Gastroesophageal sphincter (tissue), 4 donors: ENCODE data around the gene LRP1B. TPM values are rescaled to one million over a fixed set of nuclear protein-coding genes. Genes with fewer than 3 reads are reported as not detected.

ENCODE experiments used
- ATAC-seq: fragments of 150-250 bp; one replicate; pipeline ENCODE4 v1.9.1; 2016; ENCODE audit warnings: mild to moderate bottlenecking, moderate library complexity
- H3K27ac ChIP-seq, 4 donors: fragments of 200-600 bp; sonication (generic) in 3 of 4; 1 replicate in 3 of 4; 2 replicates in 1 of 4; pipeline ENCODE4 v1.5.1; 2016 to 2019
- H3K27me3 ChIP-seq: fragments of 200-600 bp; sonication (generic); one replicate; pipeline ENCODE4 v1.5.1; 2019
- H3K36me3 ChIP-seq, 2 donors: fragments of 200-600 bp; sonication (generic); one replicate each; pipeline ENCODE4 v1.5.1; 2019; ENCODE audit warnings: control low read depth in 1 of 2
- H3K4me1 ChIP-seq, 3 donors: fragments of 200-600 bp; sonication (generic); 1 replicate in 2 of 3; 2 replicates in 1 of 3; pipeline ENCODE4 v1.5.1; 2016 to 2019; ENCODE audit warnings: control low read depth in 2 of 3
- H3K4me3 ChIP-seq, 2 donors: fragments of 200-600 bp; sonication (generic); one replicate each; pipeline ENCODE4 v1.5.1; 2019; ENCODE audit warnings: mild to moderate bottlenecking in 1 of 2, moderate library complexity in 1 of 2
- H3K9me3 ChIP-seq, 3 donors: fragments of 200-600 bp; sonication (generic); one replicate each; pipeline ENCODE4 v1.5.1; 2017 to 2019; ENCODE audit warnings: control low read depth in 2 of 3
- EP300 ChIP-seq: sonication (generic); formaldehyde crosslinking; IDR thresholded peaks from one replicate; pipeline ENCODE4 v1.6.1; 2017; ENCODE audit warnings: antibody characterized with exemption, mild to moderate bottlenecking
- POLR2A ChIP-seq, 2 donors: fragments of 450-650 bp; IDR thresholded peaks; one replicate each; pipeline ENCODE4 v1.6.1; 2017; ENCODE audit warnings: antibody characterized with exemption in 2 of 2, mild to moderate bottlenecking in 2 of 2, moderate library complexity in 1 of 2
- POLR2AphosphoS5 ChIP-seq: sonication (generic); formaldehyde crosslinking; IDR thresholded peaks from one replicate; pipeline ENCODE4 v1.6.1; 2017; ENCODE audit warnings: antibody characterized with exemption
- WGBS, 2 donors: methylation state at CpG; one replicate each; pipeline ENCODE4 v1.1.5; 2018; ENCODE audit warnings: low coverage in 1 of 2; 5-methylcytosine and 5-hydroxymethylcytosine counted together
- total RNA-seq, 4 donors: library from RNA; depleted of rRNA; stranded (reverse); fragments of >200 nt; gene quantifications; one replicate each; pipeline ENCODE4 v1.1.0, GENCODE V29; 2016
- TF ChIP-seq, protein P1 (sequence below), 4 experiments: fragments of 200-600 bp in 2 of 4; fragments of 450-650 bp in 2 of 4; sonication (generic) in 1 of 4; IDR thresholded peaks; one replicate each; pipeline ENCODE4 v1.5.1; 2017 to 2019; ENCODE audit warnings: antibody characterized with exemption in 4 of 4, mild to moderate bottlenecking in 2 of 4, moderate library complexity in 2 of 4

Gene LRP1B
- total RNA-seq, 4 donors from 2014 or later: 0.27 to 20.7 (median 3.2) TPM

DNA sequence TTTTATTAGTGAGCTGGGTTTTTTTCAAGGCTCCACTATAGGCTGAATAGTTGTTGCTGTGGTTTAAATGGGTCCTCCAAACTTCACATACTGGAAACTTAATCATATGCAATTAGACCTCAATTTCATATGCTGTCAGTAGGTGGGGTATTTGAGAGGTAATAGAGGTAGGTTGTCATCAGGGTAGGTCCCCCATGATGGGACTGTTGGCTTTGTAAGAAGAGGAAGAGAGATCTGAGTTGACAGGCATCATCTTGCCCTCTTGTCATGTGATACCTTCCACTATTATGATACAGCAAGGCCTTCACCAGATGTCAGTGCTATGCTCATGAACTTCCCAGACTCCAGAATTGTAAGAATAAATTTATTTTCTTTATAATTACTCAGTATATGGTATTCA, 819.4 kb downstream of the LRP1B start:
- Histone ChIP-seq H3K27me3 (no peaks in the 10 kb centered on the region), H3K4me1 (no peaks in the 10 kb centered on the region), H3K36me3 (no peaks in the 10 kb centered on the region), H3K27ac (no peak overlapping the region), H3K9me3 (no peaks in the 10 kb centered on the region), H3K4me3 (no peak overlapping the region)
- ATAC-seq: no peak
- no peak for TF ChIP-seq EP300
- TF ChIP-seq POLR2A (IDR thresholded peaks at IDR 0.05): no peak
- no peak for TF ChIP-seq POLR2AphosphoS5
- TF ChIP-seq, protein P1, sequence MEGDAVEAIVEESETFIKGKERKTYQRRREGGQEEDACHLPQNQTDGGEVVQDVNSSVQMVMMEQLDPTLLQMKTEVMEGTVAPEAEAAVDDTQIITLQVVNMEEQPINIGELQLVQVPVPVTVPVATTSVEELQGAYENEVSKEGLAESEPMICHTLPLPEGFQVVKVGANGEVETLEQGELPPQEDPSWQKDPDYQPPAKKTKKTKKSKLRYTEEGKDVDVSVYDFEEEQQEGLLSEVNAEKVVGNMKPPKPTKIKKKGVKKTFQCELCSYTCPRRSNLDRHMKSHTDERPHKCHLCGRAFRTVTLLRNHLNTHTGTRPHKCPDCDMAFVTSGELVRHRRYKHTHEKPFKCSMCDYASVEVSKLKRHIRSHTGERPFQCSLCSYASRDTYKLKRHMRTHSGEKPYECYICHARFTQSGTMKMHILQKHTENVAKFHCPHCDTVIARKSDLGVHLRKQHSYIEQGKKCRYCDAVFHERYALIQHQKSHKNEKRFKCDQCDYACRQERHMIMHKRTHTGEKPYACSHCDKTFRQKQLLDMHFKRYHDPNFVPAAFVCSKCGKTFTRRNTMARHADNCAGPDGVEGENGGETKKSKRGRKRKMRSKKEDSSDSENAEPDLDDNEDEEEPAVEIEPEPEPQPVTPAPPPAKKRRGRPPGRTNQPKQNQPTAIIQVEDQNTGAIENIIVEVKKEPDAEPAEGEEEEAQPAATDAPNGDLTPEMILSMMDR (IDR thresholded peaks at IDR 0.05): no peak

DNA sequence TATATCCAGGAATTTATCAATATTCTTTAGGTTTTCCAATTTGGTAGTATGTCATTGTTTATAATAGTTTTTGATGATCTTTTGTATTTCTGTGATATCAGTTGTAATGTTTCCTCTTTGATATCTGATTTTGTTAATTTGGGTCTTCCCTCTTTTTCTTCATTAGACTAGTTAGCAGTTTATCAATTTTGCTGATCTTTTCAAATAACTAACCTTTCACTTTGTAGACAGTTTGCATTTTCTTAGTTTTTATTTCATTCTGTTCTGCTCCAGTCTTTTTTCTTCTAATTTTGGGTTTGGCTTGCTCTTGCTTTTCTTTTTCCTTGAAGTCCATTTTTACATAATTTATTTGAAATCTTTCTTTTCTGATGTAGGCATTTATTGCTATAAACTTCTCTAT, 824.4 kb downstream of the LRP1B start:
- TF ChIP-seq EP300: no peak
- TF ChIP-seq POLR2AphosphoS5: no peak
- TF ChIP-seq, protein P1 (IDR thresholded peaks at IDR 0.05): no peak
- TF ChIP-seq POLR2A (IDR thresholded peaks at IDR 0.05): no peak
- H3K4me1 ChIP-seq: no peaks in the 10 kb centered on the region
- H3K4me3 ChIP-seq: no peak overlapping the region
- H3K9me3 ChIP-seq: no peaks in the 10 kb centered on the region
- ATAC-seq: no peak
- H3K36me3 ChIP-seq: no peaks in the 10 kb centered on the region
- H3K27ac ChIP-seq: no peak overlapping the region
- no peaks in the 10 kb centered on the region for H3K27me3 ChIP-seq

DNA sequence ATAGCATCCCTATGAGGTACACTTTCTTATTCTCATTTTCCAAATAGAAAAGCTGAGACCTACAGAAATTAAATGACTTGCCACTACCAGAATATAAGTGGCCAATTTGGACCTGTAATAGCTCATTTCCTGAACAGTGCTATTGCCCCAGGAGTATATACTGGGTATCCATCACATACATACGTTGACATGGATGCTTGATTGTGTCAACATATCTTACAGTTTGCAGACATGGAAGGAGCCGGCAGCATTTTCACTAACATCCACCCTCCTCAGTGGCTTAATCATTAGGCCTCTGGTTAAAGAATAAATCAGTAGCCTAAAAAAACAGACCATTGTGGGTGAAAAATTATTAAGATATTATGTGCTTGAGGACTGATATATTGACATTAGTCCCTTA, 829.3 kb downstream of the LRP1B start:
- WGBS, 2 donors: 67 to 76% methylated on average over 2 of the region's 2 CpGs
- Histone ChIP-seq H3K27ac (no peak overlapping the region), H3K9me3 (no peaks in the 10 kb centered on the region), H3K27me3 (no peaks in the 10 kb centered on the region), H3K36me3 (no peaks in the 10 kb centered on the region), H3K4me1 (no peaks in the 10 kb centered on the region), H3K4me3 (no peak overlapping the region)
- no peak for ATAC-seq
- TF ChIP-seq EP300 (no peak), POLR2A (IDR thresholded peaks at IDR 0.05) (no peak)
- TF ChIP-seq, protein P1 (IDR thresholded peaks at IDR 0.05): no peak

DNA sequence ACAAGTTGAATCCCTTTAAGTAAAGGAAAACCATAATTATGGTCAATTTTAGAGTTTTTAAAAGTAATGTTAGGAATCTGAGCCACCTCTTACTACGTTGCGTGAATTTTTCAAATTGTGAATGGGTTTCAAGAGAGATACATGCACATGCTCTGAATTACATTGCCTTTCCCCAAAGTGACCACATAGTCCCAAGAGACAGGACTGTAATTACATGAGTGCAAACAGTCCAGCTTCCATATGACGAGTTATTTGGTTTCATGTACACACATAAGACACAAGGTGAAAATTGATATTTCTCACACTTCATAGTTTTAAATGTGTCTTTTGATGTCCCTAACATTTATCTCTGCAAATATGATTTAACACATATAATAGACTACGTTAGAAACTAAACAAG, 850.8 kb downstream of the LRP1B start:
- H3K36me3 ChIP-seq: no peaks in the 10 kb centered on the region
- H3K27me3 ChIP-seq: no peaks in the 10 kb centered on the region
- ATAC-seq: no peak
- H3K4me3 ChIP-seq: no peak overlapping the region
- no peak overlapping the region for H3K27ac ChIP-seq
- no peaks in the 10 kb centered on the region for H3K9me3 ChIP-seq
- no peaks in the 10 kb centered on the region for H3K4me1 ChIP-seq
- TF ChIP-seq, protein P1 (IDR thresholded peaks at IDR 0.05): no peak
- TF ChIP-seq POLR2A (IDR thresholded peaks at IDR 0.05): no peak
- TF ChIP-seq EP300: no peak
- TF ChIP-seq POLR2AphosphoS5: no peak
- 89 to 92% methylated on average over 4 of the region's 4 CpGs for WGBS, 2 donors

DNA sequence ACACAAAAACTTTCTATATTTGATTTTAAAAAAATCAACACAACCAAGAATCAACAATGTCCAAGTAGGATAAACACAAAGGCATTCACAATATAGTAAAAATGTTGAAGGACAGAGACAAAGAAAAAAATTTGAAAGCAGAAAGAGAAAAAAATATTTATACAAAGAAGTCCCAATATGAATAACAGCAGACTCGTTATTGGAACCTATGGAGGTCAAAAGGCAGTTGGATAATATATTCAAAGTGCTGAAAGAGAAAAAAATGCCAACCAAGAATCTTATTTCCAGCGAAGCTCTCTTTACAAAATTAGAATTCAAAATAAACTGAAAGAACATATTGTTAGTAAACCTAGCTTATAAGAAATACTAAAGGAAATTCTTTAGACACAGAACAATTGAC, 859.5 kb downstream of the LRP1B start:
- WGBS, 2 donors: 65 to 82% methylated on average over 2 of the region's 2 CpGs
- H3K27ac ChIP-seq: no peak overlapping the region

DNA sequence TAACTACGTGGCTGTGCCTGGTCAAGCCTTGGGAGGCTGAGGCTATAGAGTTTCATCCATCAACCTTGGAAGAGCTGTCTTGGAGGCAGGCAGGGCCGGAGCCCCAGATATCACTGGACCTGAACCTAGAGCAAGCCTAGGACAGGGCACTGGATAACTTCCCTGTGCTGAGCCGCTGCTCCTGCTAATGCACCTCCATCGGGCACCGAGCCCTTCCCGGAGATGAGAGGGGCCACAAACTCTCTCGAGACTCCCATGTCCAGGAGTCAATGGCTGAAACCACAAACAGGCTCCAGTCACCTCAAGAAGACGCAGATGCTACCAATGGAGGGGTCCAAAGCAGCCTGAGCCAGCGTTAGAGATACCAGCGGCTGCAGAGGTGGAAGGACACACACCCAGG, 866.0 kb downstream of the LRP1B start:
- Histone ChIP-seq H3K36me3 (no peaks in the 10 kb centered on the region), H3K4me1 (no peaks in the 10 kb centered on the region), H3K27me3 (no peaks in the 10 kb centered on the region), H3K4me3 (no peak overlapping the region), H3K27ac (no peak overlapping the region), H3K9me3 (no peaks in the 10 kb centered on the region)
- no peak for ATAC-seq
- WGBS, 2 donors: 67 to 100% methylated on average over 1 to 4 of the region's 10 CpGs
- TF ChIP-seq POLR2A (IDR thresholded peaks at IDR 0.05): no peak
- TF ChIP-seq EP300: no peak
- no peak for TF ChIP-seq POLR2AphosphoS5
- TF ChIP-seq, protein P1 (IDR thresholded peaks at IDR 0.05): no peak

More for the DNA sequence above, 859.5 kb downstream of the LRP1B start:
- Histone ChIP-seq H3K9me3 (no peaks in the 10 kb centered on the region), H3K4me1 (no peaks in the 10 kb centered on the region), H3K27me3 (no peaks in the 10 kb centered on the region), H3K4me3 (no peak overlapping the region), H3K36me3 (no peaks in the 10 kb centered on the region)
- ATAC-seq: no peak
- TF ChIP-seq EP300: no peak
- TF ChIP-seq POLR2AphosphoS5: no peak
